NCI-H1930 (cell line): ENCODE results near the gene FBXO4.
A peak's percentile ranks its signal among the peaks of the same experiment; 100 is the strongest.
"Not testable (repeated sequence)": the region's sequence is repeated elsewhere in the genome, so short reads cannot be mapped to it uniquely, and the experiment has no call there.

Experiments
- DNase-seq, 2 experiments: peaks; one replicate each; lab custom pipeline; 2025; lab: John Stamatoyannopoulos, UW

The FBXO4 gene

DNA sequence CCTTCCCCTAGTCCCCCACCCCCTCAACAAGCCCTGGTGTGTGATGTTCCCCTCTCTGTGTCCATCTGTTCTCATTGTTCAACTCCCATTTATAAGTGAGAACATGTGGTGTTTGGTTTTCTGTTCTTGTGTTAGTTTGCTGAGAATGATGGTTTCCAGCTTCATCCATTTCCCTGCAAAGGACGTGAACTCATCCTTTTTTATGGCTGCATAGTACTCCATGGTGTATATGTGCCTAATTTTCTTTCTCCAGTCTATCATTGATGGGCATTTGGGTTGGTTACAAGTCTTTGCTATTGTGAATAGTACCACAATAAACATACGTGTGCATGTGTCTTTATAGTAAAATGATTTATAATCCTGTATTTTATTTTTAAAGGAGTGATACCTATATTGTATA, 57.8 kb downstream of the FBXO4 start:
- DNase-seq = not testable (repeated sequence)

DNA sequence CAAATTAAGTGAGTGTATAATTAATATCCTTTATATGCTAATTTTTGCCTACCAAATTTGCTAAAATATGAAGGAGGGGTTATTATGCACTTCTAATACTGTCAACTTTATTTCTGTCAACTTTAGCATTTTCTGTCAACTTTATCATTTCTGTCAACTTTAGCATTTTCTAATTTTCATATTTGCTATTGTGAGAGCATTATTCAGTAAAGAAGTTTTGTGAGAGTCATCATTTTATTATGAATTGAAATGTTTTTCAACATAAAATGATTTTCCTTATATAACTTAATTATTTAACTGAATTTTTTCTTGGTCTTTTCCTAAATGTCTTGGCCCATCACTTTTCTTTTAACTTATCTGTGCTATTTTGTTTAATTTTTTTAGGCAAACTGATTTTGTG, 58.2 kb downstream of the FBXO4 start:
- DNase-seq = no peak

DNA sequence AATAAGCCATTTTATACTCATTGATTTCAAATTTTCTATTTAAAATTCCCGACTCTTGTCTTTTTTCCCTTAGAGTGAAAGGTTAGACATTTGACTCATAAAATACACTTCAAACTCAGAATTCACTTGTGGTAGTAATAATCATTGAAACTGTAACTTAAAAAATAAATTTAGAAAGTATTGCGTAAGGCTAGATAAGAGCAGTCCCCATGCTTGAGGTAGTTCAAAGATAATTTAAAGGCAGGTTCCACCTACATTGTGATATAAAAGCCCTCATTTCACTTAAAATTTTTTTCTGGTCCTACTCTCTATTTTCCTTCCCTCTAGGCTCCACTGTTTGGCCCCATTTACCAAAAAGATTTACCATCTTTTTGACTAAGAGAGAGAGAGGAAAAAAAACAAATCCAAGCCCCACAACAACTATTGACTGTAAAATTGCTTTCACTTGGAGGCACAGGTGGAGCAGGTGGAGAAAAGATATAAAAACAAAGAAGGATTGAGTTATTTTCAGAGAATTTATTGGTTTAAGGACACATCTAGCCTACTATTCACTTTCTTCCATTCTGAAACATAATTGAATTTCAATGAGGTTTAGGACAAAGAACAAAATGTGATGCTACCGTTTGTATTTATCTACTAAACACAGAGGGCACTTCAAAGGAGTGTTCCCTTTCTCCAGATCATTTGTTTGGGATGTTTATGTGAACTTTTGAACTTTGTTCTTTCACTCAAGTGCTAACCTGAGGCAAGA, 61.0 kb downstream of the FBXO4 start:
- DNase-seq = peak; percentile 90 to 93
